ENCODE data around the gene IL7R. TPM values are rescaled to one million over a fixed set of nuclear protein-coding genes. Genes with fewer than 3 reads are reported as not detected.
"Not testable (repeated sequence)": the region's sequence is repeated elsewhere in the genome, so short reads cannot be mapped to it uniquely, and the experiment has no call there.

IL7R gene
- total RNA-seq, 1 donor from 2014 or later, result not detected

DNA sequence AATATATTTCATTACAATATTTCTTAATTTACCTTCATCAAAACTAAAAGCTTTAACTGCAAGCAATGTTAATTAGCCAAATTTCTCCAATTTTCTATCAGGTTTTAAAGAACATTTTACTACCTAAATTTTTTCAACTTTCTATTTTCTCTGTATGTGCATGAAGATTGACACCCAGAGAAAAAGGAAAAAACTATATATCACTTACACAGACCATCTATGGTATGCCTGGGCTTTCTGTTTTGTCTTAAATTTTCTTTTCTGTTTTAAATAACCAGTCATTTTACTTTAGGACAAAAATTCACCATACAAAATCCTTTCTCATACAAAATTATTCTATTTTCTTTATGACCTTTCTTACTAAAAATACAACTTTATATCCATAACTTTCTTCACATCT, 13.8 kb upstream of the IL7R start:
- Mint-ChIP-seq H3K4me3 (no peak overlapping the region), H3K27me3 (ENCODE audit: low read depth) (no peaks in the 10 kb centered on the region), H3K27ac (ENCODE audit: unreplicated experiment) (no peak overlapping the region), H3K36me3 (ENCODE audit: low read depth) (peaks cover 15% of the 10 kb centered on the region), H3K9me3 (peaks cover 7% of the 10 kb centered on the region), H3K4me1 (no peaks in the 10 kb centered on the region)
- no peak for DNase-seq (ENCODE audit: low read depth, low spot score)
- TF ChIP-seq, protein P1, sequence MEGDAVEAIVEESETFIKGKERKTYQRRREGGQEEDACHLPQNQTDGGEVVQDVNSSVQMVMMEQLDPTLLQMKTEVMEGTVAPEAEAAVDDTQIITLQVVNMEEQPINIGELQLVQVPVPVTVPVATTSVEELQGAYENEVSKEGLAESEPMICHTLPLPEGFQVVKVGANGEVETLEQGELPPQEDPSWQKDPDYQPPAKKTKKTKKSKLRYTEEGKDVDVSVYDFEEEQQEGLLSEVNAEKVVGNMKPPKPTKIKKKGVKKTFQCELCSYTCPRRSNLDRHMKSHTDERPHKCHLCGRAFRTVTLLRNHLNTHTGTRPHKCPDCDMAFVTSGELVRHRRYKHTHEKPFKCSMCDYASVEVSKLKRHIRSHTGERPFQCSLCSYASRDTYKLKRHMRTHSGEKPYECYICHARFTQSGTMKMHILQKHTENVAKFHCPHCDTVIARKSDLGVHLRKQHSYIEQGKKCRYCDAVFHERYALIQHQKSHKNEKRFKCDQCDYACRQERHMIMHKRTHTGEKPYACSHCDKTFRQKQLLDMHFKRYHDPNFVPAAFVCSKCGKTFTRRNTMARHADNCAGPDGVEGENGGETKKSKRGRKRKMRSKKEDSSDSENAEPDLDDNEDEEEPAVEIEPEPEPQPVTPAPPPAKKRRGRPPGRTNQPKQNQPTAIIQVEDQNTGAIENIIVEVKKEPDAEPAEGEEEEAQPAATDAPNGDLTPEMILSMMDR (conservative IDR thresholded peaks at IDR 0.05), result no peak

- H3K27me3 Mint-ChIP-seq (ENCODE audit: low read depth); H3K9me3 Mint-ChIP-seq; H3K27ac Mint-ChIP-seq (ENCODE audit: unreplicated experiment): not testable (repeated sequence)
Observed at GRCh38 chr5:35845508-35845907, 11.2 kb upstream of the IL7R start.

DNA sequence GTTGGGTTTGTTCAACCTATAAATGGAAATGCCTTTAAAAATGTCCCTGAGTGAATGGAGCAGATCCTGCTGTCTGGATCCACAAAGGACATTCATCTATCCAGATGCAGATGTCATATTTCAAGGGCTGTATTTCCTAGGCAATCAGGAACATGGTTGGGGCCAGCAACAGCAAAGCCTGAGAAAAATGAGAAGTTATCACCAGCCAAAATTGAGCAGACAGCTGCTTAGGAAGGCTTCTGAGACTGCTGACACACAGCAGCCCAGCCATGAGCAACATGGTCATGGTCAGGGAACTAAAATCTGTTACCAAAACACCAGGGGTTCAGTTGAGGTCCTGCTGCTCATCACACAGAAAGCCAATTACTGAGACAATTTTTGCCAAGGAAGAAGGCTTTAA, 9.2 kb upstream of the IL7R start:
- Mint-ChIP-seq H3K9me3 (peaks cover 7% of the 10 kb centered on the region), H3K27ac (ENCODE audit: unreplicated experiment) (no peak overlapping the region), H3K36me3 (ENCODE audit: low read depth) (peaks cover 15% of the 10 kb centered on the region), H3K27me3 (ENCODE audit: low read depth) (no peaks in the 10 kb centered on the region), H3K4me3 (no peak overlapping the region), H3K4me1 (peaks cover 4% of the 10 kb centered on the region)
- no peak for DNase-seq (ENCODE audit: low read depth, low spot score)
- TF ChIP-seq, protein P1 (conservative IDR thresholded peaks at IDR 0.05), result no peak

More at GRCh38 chr5:35845508-35845907, 11.2 kb upstream of the IL7R start:
- not testable (repeated sequence) for H3K4me3 Mint-ChIP-seq; DNase-seq (ENCODE audit: low read depth, low spot score); H3K4me1 Mint-ChIP-seq
- H3K36me3 Mint-ChIP-seq (ENCODE audit: low read depth), result peaks cover 15% of the 10 kb centered on the region

- no peak for DNase-seq (ENCODE audit: low read depth, low spot score)
- Mint-ChIP-seq H3K9me3 (peaks cover 7% of the 10 kb centered on the region), H3K27me3 (ENCODE audit: low read depth) (no peaks in the 10 kb centered on the region), H3K4me1 (peaks cover 9% of the 10 kb centered on the region), H3K27ac (ENCODE audit: unreplicated experiment) (no peak overlapping the region), H3K4me3 (no peak overlapping the region), H3K36me3 (ENCODE audit: low read depth) (peaks cover 15% of the 10 kb centered on the region)
- TF ChIP-seq, protein P1 (conservative IDR thresholded peaks at IDR 0.05), result no peak
Observed at GRCh38 chr5:35847961-35848360, 8.7 kb upstream of the IL7R start.

GRCh38 chr5:35849860-35850259, 6.8 kb upstream of the IL7R start:
- Mint-ChIP-seq H3K36me3 (ENCODE audit: low read depth) (peaks cover 9% of the 10 kb centered on the region), H3K9me3 (no peaks in the 10 kb centered on the region), H3K4me1 (peaks cover 19% of the 10 kb centered on the region), H3K27ac (ENCODE audit: unreplicated experiment) (no peak overlapping the region), H3K27me3 (ENCODE audit: low read depth) (no peaks in the 10 kb centered on the region), H3K4me3 (no peak overlapping the region)
- DNase-seq (ENCODE audit: low read depth, low spot score), result no peak
- TF ChIP-seq, protein P1 (conservative IDR thresholded peaks at IDR 0.05), result no peak

GRCh38 chr5:35850967-35851680, 5.6 kb upstream of the IL7R start:
- TF ChIP-seq, protein P1 (conservative IDR thresholded peaks at IDR 0.05), result no peak
- Mint-ChIP-seq H3K4me1 (peaks cover 19% of the 10 kb centered on the region), H3K9me3 (no peaks in the 10 kb centered on the region), H3K36me3 (ENCODE audit: low read depth) (peaks cover 4% of the 10 kb centered on the region), H3K27ac (ENCODE audit: unreplicated experiment) (no peak overlapping the region), H3K27me3 (ENCODE audit: low read depth) (no peaks in the 10 kb centered on the region), H3K4me3 (no peak overlapping the region)
- no peak for DNase-seq (ENCODE audit: low read depth, low spot score)

Data from neural crest cell (in vitro differentiated cells).